PC-9 (cell line): Measurements from ENCODE around the gene FIGN.

Experiments
- CTCF ChIP-seq: fragments of 200-600 bp; sonication (generic); conservative IDR thresholded peaks from 2 replicates; pipeline ENCODE4 v1.6.1; 2017; ENCODE audit warnings: mixed run types, antibody characterized with exemption, mild to moderate bottlenecking, moderate library complexity
- EZH2 ChIP-seq: fragments of 200-600 bp; sonication (generic); IDR thresholded peaks from 2 replicates; pipeline ENCODE4 v1.8.0; 2017; ENCODE audit warnings: antibody characterized with exemption, low read depth

- TF ChIP-seq CTCF, result no peak
- TF ChIP-seq EZH2, result no peak
Observed at GRCh38 chr2:163595028-163595427, 140.8 kb downstream of the FIGN start.
